Measurements from ENCODE around the gene RRAS.
A peak's percentile ranks its signal among the peaks of the same experiment; 100 is the strongest.

The RRAS gene

GRCh38 chr19:49593233-49594113 lies 46.5 kb downstream of the RRAS start:
- no peak for DNase-seq

GRCh38 chr19:49592486-49593232 lies 47.3 kb downstream of the RRAS start:
- DNase-seq = no peak

DNA sequence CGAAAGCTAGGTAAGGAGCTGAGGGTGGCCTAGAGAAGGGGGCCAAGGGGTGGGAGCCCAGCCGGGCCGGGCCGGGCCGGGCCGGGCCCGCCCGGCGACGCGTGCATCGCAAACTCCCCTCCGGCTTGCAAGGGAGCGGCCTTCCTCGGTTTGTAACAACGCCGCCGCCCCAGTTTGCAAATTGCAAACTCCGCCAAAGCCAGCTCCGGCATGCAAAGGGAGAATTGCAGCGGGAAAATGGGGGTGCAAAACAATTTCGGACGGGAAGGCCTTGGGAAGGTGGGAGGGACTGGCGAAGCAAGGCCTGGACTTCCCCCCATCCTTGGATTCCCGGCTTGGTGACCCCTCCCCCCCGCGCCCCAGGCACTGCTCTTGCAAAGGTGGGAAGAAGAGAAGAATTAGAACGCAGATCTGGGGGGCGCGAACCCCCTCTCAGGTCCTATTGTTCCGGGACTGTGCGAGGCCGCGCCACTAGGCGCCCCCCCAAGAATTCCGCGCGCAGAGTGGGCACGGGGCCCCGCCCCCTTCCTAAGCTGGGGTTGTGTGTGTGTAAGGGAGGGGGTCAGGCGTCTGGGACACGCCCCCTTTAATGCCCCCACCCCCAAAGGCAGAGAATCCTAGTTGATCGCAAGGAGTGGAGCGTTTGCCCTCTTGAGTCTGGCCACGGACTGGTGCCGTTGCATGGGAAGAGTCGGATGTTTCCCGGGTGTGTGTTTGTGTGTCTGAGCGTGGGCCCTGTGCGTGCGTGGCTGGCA lies 48.0 kb downstream of the RRAS start:
- no peak for DNase-seq

GRCh38 chr19:49590971-49591730 lies 48.8 kb downstream of the RRAS start, which contains the start of gene PRR12:
Gene PRR12 (plus strand): TSS chr19:49591182. CDS start chr19:49591655, 473 bp downstream.
- peak; percentile 69 for DNase-seq

DNA sequence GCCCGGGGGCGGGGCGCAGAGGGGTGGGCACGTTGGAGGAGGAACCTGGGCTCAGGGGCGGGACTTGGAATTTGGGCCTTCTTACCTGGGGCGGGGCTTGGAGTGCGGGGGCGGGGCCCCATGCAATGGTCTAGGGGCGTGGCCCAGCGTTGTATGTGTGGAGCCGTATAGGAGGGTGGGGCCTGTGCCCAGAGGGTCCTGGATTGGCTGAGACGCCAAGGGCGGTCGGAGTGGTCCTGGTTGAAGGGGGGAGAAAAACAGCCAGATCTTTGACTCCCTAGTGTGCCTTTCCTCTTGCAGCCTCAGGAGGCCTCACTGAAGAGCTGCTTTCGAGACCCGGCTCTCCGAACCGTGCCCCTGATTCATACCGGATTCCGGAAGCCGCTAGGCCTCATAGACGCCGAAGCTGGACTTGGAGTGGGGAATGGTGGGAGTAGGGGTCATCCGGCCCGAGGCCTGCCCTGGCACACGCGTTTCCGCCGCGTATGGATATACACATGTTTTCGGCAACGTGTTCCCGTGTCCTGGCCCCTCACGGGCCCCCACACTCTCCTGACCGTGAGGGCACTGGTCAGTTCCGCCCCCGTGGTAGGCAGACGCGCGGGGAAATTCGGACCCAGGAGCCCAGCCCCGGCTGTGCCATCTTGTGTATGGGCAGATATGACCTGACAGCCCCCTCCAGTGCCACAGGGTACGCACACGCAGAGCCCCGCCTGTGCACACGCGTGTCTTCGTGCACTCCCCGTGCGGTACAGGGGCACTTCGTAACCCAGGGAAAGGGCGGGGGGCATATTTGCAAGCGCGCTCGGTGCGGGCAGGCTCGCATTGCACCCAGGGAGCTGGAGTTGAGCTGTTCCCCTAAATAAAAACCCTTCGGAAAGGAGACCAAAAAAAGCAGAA lies 49.6 kb downstream of the RRAS start:
- peak; percentile 95 for DNase-seq

DNA sequence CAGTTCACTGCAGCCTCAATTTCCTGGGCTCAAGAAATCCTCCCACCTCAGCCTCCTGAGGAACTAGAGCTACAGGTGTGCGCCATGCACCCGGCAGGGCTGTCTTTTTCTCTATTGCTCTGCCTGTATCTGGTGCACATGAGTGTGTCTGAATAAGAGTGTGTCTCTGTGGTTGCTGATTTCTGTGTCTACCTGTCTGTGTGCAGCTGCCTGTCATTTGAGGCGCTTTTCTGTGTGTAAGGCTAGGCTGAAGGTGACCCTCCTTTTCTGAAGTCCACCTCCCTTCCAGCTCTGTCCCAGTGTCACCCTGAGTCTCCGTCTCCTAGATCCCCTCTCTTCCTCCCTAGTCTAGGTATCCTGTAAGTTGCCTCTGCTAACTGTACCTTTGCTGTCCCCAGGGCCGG lies 50.4 kb downstream of the RRAS start:
- no peak for DNase-seq

GRCh38 chr19:49588365-49589122 lies 51.4 kb downstream of the RRAS start:
- DNase-seq = no peak

DNA sequence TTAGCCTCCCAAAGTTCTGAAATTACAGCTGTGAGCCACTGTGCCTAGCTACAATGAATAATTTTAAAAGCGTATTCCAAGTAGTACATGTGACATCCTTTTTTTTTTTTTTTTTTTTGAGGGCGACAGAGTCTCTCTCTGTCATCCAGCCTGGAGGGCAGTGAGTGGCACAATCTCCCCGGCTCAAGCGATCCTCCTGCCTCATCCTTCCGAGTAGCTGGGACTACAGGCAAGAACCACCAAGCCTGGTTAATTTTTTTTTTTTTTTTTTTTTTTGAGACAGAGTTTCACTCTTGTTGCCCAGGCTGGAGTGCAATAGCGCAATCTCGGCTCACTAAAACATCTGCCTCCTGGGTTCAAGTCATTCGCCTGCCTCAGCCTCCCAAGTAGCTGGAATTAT lies 52.7 kb downstream of the RRAS start:
- no peak for DNase-seq

Measured in GF-D8 (cell line).